ENCODE results near the gene MYO16.

- TF ChIP-seq CTCF (conservative IDR thresholded peaks at IDR 0.05; ENCODE audit: low read depth, low read length) (no peak), RCOR1 (IDR thresholded peaks at IDR 0.05; ENCODE audit: insufficient replicate concordance, low read length) (no peak), USF2 (IDR thresholded peaks at IDR 0.05; ENCODE audit: low read depth, low read length) (no peak), POLR2A (IDR thresholded peaks at IDR 0.05; ENCODE audit: low read depth, low read length) (no peak), MXI1 (IDR thresholded peaks at IDR 0.05; ENCODE audit: borderline replicate concordance, low read depth, low read length) (no peak), SMC3 (IDR thresholded peaks at IDR 0.05; ENCODE audit: low read depth, low read length) (no peak), BHLHE40 (IDR thresholded peaks at IDR 0.05; ENCODE audit: low read depth, low read length) (no peak), CEBPB (IDR thresholded peaks at IDR 0.05; ENCODE audit: low read depth, low read length) (no peak)
Measured at GRCh38 chr13:109249780-109250528, 620.5 kb downstream of the MYO16 start.
